Neural cell (in vitro differentiated cells): ENCODE measurements around the gene CD6. TPM values are rescaled to one million over a fixed set of nuclear protein-coding genes. Genes with fewer than 3 reads are reported as not detected.

Experiments used
- H2AFZ ChIP-seq: fragments of 200-600, 300-800 bp; sonication (generic), shearing (Covaris generic); 2 replicates; pipeline ENCODE4 v1.6.0; 2014; ENCODE audit warnings: low read depth, mild to moderate bottlenecking, antibody characterized with exemption, low read length, moderate library complexity
- H3F3A ChIP-seq: fragments of 200-600 bp; shearing (Covaris generic); 2 replicates; pipeline ENCODE4 v1.6.1; 2016; ENCODE audit warnings: mild to moderate bottlenecking, moderate library complexity, mixed read lengths, antibody characterized with exemption, low read length; ENCODE audit not compliant: insufficient read depth, poor library complexity, severe bottlenecking
- H3K27ac ChIP-seq: fragments of 200-600, 300-800 bp; sonication (generic), shearing (Covaris generic); 2 replicates; pipeline ENCODE4 v1.5.1; 2014; ENCODE audit warnings: mild to moderate bottlenecking, low read length, moderate library complexity
- H3K27me3 ChIP-seq: fragments of 300-800, 200-600 bp; sonication (generic), shearing (Covaris generic); 2 replicates; pipeline ENCODE4 v1.6.0; 2014; ENCODE audit warnings: mild to moderate bottlenecking, low read depth, low read length, moderate library complexity; ENCODE audit not compliant: insufficient read depth
- H3K36me3 ChIP-seq: fragments of 300-800, 200-600 bp; sonication (generic), shearing (Covaris generic); 2 replicates; pipeline ENCODE4 v1.5.1; 2014; ENCODE audit warnings: mild to moderate bottlenecking, antibody characterized with exemption, low read length, moderate library complexity; ENCODE audit not compliant: insufficient read depth
- H3K4me2 ChIP-seq: fragments of 300-800, 200-600 bp; sonication (generic), shearing (Covaris generic); 2 replicates; pipeline ENCODE4 v1.6.0; 2014; ENCODE audit warnings: mild to moderate bottlenecking, low read length
- H3K4me3 ChIP-seq: fragments of 300-800, 200-600 bp; sonication (generic), shearing (Covaris generic); 2 replicates; pipeline ENCODE4 v1.5.1; 2014; ENCODE audit warnings: mild to moderate bottlenecking, low read length, moderate library complexity
- H3K79me2 ChIP-seq: fragments of 200-600 bp; shearing (Covaris generic); replicated peaks from 2 replicates; pipeline ENCODE4 v1.6.0; 2014; ENCODE audit warnings: mild to moderate bottlenecking, low read length, moderate library complexity; ENCODE audit not compliant: insufficient read depth
- H3K9ac ChIP-seq: fragments of 300-800, 200-600 bp; sonication (generic), shearing (Covaris generic); 2 replicates; pipeline ENCODE4 v1.6.1; 2016; ENCODE audit warnings: mild to moderate bottlenecking, low read length, mixed read lengths
- H3K9me2 ChIP-seq: fragments of 200-600 bp; shearing (Covaris generic); 2 replicates; pipeline ENCODE4 v1.6.1; 2016; ENCODE audit warnings: mild to moderate bottlenecking, low read length, mixed read lengths; ENCODE audit not compliant: insufficient read depth
- H3K9me3 ChIP-seq: fragments of 200-600, 300-800 bp; sonication (generic), shearing (Covaris generic); 2 replicates; pipeline ENCODE4 v1.6.1; 2016; ENCODE audit warnings: mild to moderate bottlenecking, mixed run types, low read length, moderate library complexity, mixed read lengths
- H4K20me1 ChIP-seq: fragments of 200-600 bp; shearing (Covaris generic); 2 replicates; pipeline ENCODE4 v1.6.1; 2016; ENCODE audit warnings: mild to moderate bottlenecking, mixed run types; ENCODE audit not compliant: insufficient read depth
- EP300 ChIP-seq: fragments of 450-650 bp; conservative IDR thresholded peaks from 2 replicates; pipeline ENCODE4 v1.6.1; 2014; ENCODE audit warnings: antibody characterized with exemption, mild to moderate bottlenecking, moderate library complexity; ENCODE audit not compliant: poor library complexity, severe bottlenecking
- EZH2 ChIP-seq: fragments of 200-600, 300-800 bp; shearing (Covaris generic), sonication (generic); IDR thresholded peaks from 2 replicates; pipeline ENCODE4 v1.6.1; 2014; ENCODE audit warnings: antibody characterized with exemption, low read length, borderline replicate concordance, mild to moderate bottlenecking; ENCODE audit not compliant: insufficient read depth, poor library complexity, severe bottlenecking
- MXI1 ChIP-seq: fragments of 450-650 bp; conservative IDR thresholded peaks from 2 replicates; pipeline ENCODE4 v1.6.1; 2014; ENCODE audit warnings: antibody characterized with exemption, mild to moderate bottlenecking; ENCODE audit not compliant: poor library complexity, severe bottlenecking
- POLR2AphosphoS5 ChIP-seq: IDR thresholded peaks from 2 replicates; pipeline ENCODE4 v1.6.1; 2012
- RAD21 ChIP-seq: fragments of 450-650 bp; conservative IDR thresholded peaks from 2 replicates; pipeline ENCODE4 v1.6.1; 2014; ENCODE audit warnings: antibody characterized with exemption, mild to moderate bottlenecking, moderate library complexity
- SMC3 ChIP-seq: fragments of 450-650 bp; conservative IDR thresholded peaks from 2 replicates; pipeline ENCODE4 v1.6.1; 2014; ENCODE audit warnings: antibody characterized with exemption, mild to moderate bottlenecking, moderate library complexity; ENCODE audit not compliant: poor library complexity
- TAF1 ChIP-seq: IDR thresholded peaks from 2 replicates; pipeline ENCODE4 v1.6.1; 2012; ENCODE audit warnings: low read depth
- polyA plus RNA-seq: library from polyadenylated mRNA; depleted of rRNA; stranded (reverse); fragments of >200 nt; gene quantifications from 2 replicates; pipeline ENCODE4 v1.2.3, GENCODE V29; 2014
- TF ChIP-seq, protein P1 (sequence below): fragments of 450-650 bp; IDR thresholded peaks from 2 replicates; pipeline ENCODE4 v1.5.1; 2014; ENCODE audit warnings: antibody characterized with exemption, mild to moderate bottlenecking, moderate library complexity; ENCODE audit not compliant: poor library complexity, severe bottlenecking
- TF ChIP-seq, protein P2 (sequence below): IDR thresholded peaks from 2 replicates; pipeline ENCODE4 v1.6.1; 2012; ENCODE audit warnings: borderline replicate concordance

The CD6 gene
- polyA plus RNA-seq, 1 donor from 2014 or later, result not detected

DNA sequence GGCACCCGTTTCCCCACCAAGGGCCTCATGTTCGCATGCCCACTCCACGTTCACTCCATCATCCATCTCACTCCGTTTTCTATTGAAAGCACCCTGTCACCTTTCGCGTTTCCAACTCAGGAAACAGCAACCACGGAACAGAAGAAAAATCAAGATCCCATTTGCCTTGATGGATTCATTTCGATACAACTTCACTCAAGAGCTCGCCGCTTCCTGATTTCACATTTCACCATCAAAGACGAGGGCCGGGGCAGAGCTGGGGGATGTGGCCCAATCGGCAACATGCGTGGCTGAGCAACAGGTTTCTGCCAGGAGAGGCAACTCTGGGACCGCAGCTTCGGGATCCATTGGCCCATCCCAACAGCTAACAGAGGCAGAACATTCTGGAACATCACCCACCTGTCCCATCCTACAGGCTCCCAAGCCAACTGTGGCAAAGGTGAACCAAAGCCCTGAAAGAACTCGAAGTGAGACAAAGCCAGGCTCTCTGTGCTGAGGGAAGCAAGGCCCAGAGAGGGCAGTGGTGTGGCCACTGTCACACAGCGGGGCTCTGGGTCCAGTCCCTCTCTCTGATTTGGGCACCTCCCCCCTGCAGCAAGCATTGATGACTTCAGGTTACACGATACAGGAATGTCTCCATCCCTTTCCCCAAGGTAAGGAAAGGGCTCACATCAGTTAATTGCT, 94.6 kb downstream of the CD6 start:
- Histone ChIP-seq H3K79me2 (no peaks in the 10 kb centered on the region), H3K9me2 (no peaks in the 10 kb centered on the region), H3K9me3 (no peaks in the 10 kb centered on the region), H2AFZ (no peak overlapping the region), H3K9ac (no peak overlapping the region), H3K27me3 (no peaks in the 10 kb centered on the region), H3K27ac (no peak overlapping the region), H3K4me2 (no peak overlapping the region), H3K4me3 (no peak overlapping the region), H3K36me3 (no peaks in the 10 kb centered on the region), H3F3A (no peaks in the 10 kb centered on the region), H4K20me1 (no peaks in the 10 kb centered on the region)
- TF ChIP-seq, protein P1, sequence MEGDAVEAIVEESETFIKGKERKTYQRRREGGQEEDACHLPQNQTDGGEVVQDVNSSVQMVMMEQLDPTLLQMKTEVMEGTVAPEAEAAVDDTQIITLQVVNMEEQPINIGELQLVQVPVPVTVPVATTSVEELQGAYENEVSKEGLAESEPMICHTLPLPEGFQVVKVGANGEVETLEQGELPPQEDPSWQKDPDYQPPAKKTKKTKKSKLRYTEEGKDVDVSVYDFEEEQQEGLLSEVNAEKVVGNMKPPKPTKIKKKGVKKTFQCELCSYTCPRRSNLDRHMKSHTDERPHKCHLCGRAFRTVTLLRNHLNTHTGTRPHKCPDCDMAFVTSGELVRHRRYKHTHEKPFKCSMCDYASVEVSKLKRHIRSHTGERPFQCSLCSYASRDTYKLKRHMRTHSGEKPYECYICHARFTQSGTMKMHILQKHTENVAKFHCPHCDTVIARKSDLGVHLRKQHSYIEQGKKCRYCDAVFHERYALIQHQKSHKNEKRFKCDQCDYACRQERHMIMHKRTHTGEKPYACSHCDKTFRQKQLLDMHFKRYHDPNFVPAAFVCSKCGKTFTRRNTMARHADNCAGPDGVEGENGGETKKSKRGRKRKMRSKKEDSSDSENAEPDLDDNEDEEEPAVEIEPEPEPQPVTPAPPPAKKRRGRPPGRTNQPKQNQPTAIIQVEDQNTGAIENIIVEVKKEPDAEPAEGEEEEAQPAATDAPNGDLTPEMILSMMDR, result no peak
- TF ChIP-seq MXI1 (no peak), TAF1 (no peak), RAD21 (no peak), EZH2 (no peak), SMC3 (no peak), EP300 (no peak), POLR2AphosphoS5 (no peak)
- TF ChIP-seq, protein P2, sequence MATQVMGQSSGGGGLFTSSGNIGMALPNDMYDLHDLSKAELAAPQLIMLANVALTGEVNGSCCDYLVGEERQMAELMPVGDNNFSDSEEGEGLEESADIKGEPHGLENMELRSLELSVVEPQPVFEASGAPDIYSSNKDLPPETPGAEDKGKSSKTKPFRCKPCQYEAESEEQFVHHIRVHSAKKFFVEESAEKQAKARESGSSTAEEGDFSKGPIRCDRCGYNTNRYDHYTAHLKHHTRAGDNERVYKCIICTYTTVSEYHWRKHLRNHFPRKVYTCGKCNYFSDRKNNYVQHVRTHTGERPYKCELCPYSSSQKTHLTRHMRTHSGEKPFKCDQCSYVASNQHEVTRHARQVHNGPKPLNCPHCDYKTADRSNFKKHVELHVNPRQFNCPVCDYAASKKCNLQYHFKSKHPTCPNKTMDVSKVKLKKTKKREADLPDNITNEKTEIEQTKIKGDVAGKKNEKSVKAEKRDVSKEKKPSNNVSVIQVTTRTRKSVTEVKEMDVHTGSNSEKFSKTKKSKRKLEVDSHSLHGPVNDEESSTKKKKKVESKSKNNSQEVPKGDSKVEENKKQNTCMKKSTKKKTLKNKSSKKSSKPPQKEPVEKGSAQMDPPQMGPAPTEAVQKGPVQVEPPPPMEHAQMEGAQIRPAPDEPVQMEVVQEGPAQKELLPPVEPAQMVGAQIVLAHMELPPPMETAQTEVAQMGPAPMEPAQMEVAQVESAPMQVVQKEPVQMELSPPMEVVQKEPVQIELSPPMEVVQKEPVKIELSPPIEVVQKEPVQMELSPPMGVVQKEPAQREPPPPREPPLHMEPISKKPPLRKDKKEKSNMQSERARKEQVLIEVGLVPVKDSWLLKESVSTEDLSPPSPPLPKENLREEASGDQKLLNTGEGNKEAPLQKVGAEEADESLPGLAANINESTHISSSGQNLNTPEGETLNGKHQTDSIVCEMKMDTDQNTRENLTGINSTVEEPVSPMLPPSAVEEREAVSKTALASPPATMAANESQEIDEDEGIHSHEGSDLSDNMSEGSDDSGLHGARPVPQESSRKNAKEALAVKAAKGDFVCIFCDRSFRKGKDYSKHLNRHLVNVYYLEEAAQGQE, result no peak

DNA sequence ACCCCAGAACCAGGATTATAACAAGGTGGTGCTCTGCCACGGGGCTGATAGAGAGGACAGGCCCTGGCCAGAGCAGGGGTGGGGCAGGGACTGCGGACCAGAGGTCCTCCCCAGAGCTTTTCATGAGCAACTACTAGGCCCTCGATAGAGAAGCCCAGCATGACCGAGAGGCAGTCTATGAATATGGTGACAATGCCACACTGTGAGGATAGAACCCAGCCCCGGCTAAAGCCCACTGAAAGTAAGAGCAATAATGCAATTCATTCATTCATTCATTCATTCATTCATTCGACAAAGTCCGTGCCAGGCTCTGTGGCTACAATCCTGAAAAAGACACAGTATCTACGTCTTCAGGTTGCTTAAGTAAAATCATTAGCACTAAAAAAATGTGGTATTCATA, 95.2 kb downstream of the CD6 start:
- Histone ChIP-seq H3K4me3 (no peak overlapping the region), H3K9ac (no peak overlapping the region), H3K4me2 (no peak overlapping the region), H4K20me1 (no peaks in the 10 kb centered on the region), H3K9me2 (no peaks in the 10 kb centered on the region), H3K79me2 (no peaks in the 10 kb centered on the region), H3F3A (no peaks in the 10 kb centered on the region), H3K27me3 (no peaks in the 10 kb centered on the region), H3K36me3 (no peaks in the 10 kb centered on the region), H2AFZ (no peak overlapping the region), H3K27ac (no peak overlapping the region), H3K9me3 (no peaks in the 10 kb centered on the region)
- TF ChIP-seq, protein P2, result no peak
- TF ChIP-seq MXI1 (no peak), RAD21 (no peak), EZH2 (no peak), EP300 (no peak), TAF1 (no peak), SMC3 (no peak), POLR2AphosphoS5 (no peak)
- TF ChIP-seq, protein P1, result no peak
